Ishikawa (cell line): ENCODE measurements around the gene RIMS4.

Source experiments
- CEBPB ChIP-seq: IDR thresholded peaks from 2 replicates; pipeline ENCODE4 v1.6.1; 2012
- TCF12 ChIP-seq: IDR thresholded peaks from 2 replicates; pipeline ENCODE4 v1.6.1; 2012; ENCODE audit warnings: low read depth
- USF1 ChIP-seq: IDR thresholded peaks from 2 replicates; pipeline ENCODE4 v1.6.1; 2012
- YY1 ChIP-seq: IDR thresholded peaks from 2 replicates; pipeline ENCODE4 v1.6.1; 2012; ENCODE audit warnings: low read depth
- ZBTB7A ChIP-seq: IDR thresholded peaks from 2 replicates; pipeline ENCODE4 v1.6.1; 2012; ENCODE audit warnings: low read depth

GRCh38 chr20:44702776-44703175 is 107.6 kb downstream of the RIMS4 start:
- TF ChIP-seq ZBTB7A (no peak), YY1 (no peak), CEBPB (no peak), TCF12 (no peak), USF1 (no peak)
